GM21576 (cell line): ENCODE results near the gene PCSK6.
A peak's percentile ranks its signal among the peaks of the same experiment; 100 is the strongest.

ENCODE experiments used
- ATAC-seq: cut with Tn5 transposase; IDR thresholded peaks from one replicate; pipeline ENCODE4 v1.9.1; 2021; ENCODE audit warnings: mild to moderate bottlenecking, moderate library complexity; ENCODE audit not compliant: unreplicated experiment

Gene PCSK6

DNA sequence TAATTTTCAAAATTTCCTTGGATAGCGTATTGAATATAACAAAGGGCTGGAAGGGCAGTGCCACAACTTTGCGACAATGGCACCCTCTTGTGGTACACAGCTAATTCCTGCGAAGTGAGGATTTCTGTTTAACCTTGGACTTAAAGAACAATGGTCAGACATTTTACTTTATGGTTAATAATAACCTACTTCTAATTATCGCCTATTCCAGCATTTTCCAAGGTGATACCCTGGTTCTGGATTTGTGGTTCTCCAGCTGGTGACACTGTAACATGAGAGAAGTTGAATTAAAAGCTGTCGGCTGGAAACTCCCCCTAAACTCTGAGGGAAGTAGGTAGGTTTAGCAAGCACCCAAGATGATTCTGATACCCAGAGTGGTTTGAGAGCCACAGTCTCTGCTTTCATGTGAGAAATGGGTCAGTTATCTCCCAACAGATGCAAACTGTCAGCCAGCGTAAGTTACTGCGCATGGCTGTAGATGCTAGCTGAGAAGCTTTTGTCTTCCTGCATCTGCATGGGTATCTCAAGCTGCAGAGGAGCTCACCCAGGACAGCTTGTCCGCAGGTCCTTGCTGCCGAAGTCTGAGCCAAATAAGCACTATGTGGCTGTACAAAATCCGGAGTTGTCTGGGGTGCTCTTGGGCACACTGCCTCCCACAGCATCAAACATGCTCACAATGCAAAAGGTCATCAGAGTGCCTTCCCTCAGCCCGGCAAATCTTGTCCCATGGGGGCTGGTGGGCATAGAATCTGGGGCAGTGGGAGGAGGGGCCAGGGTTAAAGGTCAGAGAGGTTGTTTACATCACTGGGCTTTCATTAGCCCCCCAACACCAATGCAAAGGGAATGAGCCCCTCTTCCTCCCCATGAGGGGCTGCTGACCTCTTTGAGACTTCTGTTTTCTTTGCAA, 231.0 kb downstream of the PCSK6 start:
- ATAC-seq: peak; percentile 65

DNA sequence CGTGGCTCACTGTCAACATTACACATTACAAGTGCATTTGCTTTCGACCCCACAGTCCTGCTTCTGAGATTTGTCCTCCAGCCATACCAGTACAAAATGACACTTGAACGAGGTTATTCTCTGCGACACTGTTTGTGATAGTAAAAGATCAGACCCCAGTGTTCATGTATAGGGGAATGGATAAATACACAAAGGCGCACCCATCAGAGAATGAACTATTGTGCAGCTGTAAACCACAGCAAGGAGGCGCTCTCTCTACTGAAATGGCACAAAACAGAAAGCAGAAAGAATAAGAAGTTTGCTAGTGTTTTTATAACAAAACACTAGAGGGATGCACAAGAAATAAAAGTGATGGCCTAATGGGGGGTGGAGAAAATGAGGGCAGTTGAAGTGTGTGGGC, 232.8 kb downstream of the PCSK6 start:
- ATAC-seq: no peak

GRCh38 chr15:101255615-101256241, 233.8 kb downstream of the PCSK6 start:
- no peak for ATAC-seq

GRCh38 chr15:101255051-101255395, 234.5 kb downstream of the PCSK6 start:
- no peak for ATAC-seq

DNA sequence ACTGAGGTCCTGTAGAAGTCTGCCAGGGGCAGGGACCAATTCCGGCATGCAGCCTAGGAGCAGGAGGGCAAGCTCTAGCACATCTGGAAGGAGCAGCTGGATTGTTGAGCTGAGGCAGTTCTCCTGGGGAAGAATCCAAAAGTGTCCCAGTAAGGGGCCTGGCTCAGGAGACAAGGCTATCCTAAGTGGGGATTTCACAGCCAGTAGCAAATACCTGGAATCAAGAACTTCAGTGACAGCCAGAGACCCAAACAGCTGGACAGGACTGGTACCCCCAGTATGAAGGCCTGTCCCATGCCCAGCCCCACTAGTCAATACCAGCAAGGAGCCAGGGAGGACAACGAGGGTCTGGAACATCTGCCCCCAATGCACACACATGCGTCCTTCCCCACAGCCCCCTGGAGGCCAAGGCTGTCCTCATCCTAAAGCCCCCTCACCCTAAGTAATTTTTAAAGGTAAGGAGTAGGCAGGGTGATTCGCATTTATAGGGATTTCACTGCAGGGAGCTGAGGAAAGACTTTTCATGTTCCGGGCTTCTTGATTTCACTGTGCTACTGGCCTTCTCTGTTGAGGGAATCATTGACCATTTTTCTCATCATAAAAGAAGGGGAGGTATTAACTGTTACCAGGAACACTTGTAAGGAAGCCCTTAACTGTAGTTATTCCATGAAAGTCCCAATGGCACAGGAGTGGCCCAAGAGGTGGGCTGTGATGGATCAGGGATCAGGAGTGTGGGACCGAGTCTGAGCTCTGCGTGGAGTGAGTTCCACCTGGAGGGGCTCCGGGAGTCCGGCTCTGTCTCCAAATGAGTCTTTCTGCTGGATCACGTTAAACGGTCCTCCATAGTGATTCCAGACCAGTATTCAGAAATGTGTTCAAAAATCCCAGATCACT, 235.1 kb downstream of the PCSK6 start:
- no peak for ATAC-seq
